Posterior vena cava (tissue), 2 donors: Measurements from ENCODE around the gene MTTP. TPM values are rescaled to one million over a fixed set of nuclear protein-coding genes. Genes with fewer than 3 reads are reported as not detected.

Experiments
- DNase-seq: peaks from one replicate; pipeline ENCODE4 v3.0.0-alpha.2; 2020; ENCODE audit warnings: low spot score
- intact Hi-C, 2 donors: fragments of 100-400 bp; cut with DNase I; formaldehyde crosslinking; loops; one replicate each; pipeline versions ENCODE4 v1.14.1 to v1.14.2; 2022 to 2023
- total RNA-seq, 2 donors: library from RNA; stranded (reverse); fragmentation: NEBNext Ultra II Directional; extraction: Animal tissue kit (Norgen Biotek cat#: 25700); gene quantifications; one replicate each; pipeline ENCODE4 v1.2.1, GENCODE V29; 2021
- donor health status: DM: yes; HTN: yes; CAD: no.
- donor health status: DM: yes; HTN: yes; CAD: no.

The MTTP gene
- total RNA-seq, 2 donors from 2014 or later, result not detected

DNA sequence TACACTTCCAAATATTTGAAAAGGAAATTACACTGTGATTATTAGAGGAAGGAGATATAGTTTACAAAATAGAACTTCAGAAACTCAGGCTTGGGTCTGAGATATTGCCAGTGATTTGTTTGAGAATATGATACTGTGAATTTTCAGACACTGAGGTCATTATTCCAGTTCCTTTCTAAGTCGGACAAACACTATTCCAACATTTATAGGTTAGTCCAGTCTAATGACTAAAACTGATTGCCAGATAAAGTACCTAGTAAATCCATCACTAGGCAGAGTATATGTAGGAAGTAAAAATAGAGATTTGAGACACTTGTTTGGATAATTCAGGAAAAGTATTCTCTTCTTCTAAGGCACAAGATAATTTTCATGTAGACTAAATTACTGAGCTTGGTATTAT lies 13.2 kb downstream of the MTTP start:
- intact Hi-C loops, result loop anchor here in 1 of 2 donors (2.0 kb wide), 1 partner anchor 75 kb away; no protein-coding TSS in a partner anchor
- DNase-seq, result no peak

- no peak for DNase-seq
- intact Hi-C loops, result no loop called here
Observed at GRCh38 chr4:99591757-99592156, 17.1 kb downstream of the MTTP start.

GRCh38 chr4:99593781-99594641 lies 19.4 kb downstream of the MTTP start:
- no peak for DNase-seq
- intact Hi-C loops, result no loop called here

- no peak for DNase-seq
- intact Hi-C loops, result no loop called here
Observed at GRCh38 chr4:99594818-99595217, 20.2 kb downstream of the MTTP start.

DNA sequence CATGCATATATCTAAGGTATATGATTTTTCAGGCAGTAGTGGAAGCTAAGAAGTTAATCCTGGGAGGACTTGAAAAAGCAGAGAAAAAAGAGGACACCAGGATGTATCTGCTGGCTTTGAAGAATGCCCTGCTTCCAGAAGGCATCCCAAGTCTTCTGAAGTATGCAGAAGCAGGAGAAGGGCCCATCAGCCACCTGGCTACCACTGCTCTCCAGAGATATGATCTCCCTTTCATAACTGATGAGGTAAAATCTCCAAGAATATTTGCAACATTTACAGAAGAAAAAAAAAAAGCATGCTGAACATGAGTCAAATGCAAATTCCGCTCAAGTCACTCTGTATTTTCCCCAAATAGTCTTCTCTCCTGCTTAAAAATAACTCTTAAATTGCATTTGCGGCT lies 32.1 kb downstream of the MTTP start:
- no peak for DNase-seq
- intact Hi-C loops, result no loop called here

DNA sequence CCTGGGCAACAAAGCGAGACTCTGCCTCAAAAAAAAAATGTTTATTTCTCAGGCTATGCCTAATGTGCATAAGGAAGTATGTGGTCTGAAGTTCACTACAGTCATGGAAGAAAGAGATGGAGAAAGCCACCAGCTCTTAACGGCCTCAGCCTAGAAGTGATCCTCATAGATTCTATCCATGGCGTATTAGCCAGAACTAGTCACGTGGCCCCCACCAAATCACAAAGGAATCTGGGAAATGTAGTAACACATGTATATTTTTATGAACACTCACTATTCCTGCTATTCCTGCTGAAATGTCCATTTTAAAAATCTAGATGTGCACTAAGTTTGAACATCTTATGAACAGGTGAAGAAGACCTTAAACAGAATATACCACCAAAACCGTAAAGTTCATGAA lies 33.8 kb downstream of the MTTP start:
- no peak for DNase-seq
- intact Hi-C loops, result no loop called here

GRCh38 chr4:99610605-99611175 lies 36.1 kb downstream of the MTTP start:
- peak; percentile 80 for DNase-seq
- intact Hi-C loops, result no loop called here

DNA sequence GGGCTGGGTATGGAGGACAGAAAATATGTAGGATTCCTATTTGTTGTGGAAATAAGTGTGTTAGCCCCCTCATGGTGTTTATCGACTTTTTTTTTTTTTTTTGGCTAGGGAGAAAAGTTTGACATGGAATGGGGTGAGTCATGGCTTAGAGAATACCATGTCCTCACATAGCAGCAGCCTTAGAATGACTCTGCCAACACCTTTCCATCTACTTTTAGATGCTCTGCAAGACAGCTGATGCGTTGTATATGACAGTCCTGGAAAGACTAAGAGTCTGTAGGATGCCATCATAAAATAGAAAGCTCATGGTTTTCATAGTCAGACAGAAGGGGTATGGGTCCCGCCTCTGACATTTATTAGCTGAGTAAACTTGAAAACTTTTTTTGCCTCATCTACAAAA lies 37.7 kb downstream of the MTTP start:
- no peak for DNase-seq
- intact Hi-C loops, result no loop called here

DNA sequence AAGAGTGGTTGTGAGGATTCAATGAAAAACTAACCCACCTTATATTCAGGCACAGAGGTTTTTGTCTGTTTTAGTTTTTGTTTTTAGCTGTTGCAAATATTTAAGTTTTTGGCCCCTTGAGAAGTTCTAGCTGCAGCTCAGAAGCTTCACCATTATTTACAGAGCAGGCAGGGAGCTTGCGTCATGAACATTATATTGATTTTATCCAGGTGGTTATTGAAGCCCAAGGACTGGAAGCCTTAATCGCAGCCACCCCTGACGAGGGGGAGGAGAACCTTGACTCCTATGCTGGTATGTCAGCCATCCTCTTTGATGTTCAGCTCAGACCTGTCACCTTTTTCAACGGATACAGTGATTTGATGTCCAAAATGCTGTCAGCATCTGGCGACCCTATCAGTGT lies 38.1 kb downstream of the MTTP start:
- intact Hi-C loops, result no loop called here
- DNase-seq, result no peak

DNA sequence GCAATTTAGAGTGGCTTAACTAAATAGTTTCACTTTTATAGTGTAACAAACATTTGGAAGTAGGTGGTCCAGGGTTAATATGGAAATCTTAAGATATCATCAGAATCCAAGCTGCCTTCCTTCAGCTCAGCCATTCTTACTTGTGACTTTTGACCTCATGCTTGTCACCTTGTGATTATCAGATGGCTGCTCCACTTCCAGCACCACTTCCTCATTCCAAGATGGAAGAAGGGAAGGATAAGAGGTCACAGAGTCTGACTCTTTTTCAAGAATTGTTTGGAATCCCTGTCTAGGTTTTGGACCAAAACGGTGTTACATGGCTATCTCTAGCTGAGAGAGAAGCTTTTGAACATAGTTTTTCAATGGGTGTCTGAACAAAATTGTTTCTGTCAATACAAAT lies 39.9 kb downstream of the MTTP start:
- no peak for DNase-seq
- intact Hi-C loops, result no loop called here

DNA sequence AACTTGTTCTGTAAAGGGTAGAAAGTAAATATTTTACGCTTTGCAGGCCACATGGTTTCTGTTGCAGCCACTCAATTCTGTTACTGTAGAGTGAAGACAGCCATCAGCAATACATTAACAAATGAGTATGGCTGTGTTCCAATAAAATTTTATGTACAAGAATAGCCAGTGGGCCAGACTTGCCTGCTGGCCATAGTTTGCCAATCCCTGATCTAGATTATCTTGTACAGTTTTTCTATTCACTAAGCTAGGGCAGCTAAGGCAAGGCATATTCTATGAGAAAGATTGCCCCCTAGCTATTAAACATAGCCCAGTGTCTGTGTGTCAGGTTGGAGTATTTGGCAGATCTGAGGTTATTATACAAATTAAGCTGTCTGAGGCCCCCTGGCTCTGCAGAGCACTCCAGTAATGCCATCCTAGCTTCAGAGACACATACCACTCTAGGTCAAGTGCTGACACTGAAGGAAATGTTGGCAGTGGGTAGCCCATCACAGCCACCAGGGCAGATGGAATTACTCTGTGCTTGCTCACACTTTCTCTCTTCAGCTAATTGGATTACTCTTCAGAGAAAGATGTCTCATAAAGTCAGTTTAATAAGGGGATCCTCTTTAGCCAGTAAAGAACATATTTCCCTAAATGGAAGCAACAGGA lies 40.7 kb downstream of the MTTP start:
- intact Hi-C loops, result no loop called here
- DNase-seq, result no peak

- DNase-seq, result no peak
- intact Hi-C loops, result no loop called here
Observed at GRCh38 chr4:99617374-99617773, 42.8 kb downstream of the MTTP start.

GRCh38 chr4:99622341-99622740 lies 47.7 kb downstream of the MTTP start:
- intact Hi-C loops, result no loop called here

GRCh38 chr4:99624141-99624719 lies 49.6 kb downstream of the MTTP start:
- no peak for DNase-seq

More at GRCh38 chr4:99622341-99622740, 47.7 kb downstream of the MTTP start:
- no peak for DNase-seq

GRCh38 chr4:99625369-99625768 lies 50.7 kb downstream of the MTTP start:
- intact Hi-C loops, result no loop called here
- no peak for DNase-seq

More at GRCh38 chr4:99624141-99624719, 49.6 kb downstream of the MTTP start:
- intact Hi-C loops, result no loop called here

DNA sequence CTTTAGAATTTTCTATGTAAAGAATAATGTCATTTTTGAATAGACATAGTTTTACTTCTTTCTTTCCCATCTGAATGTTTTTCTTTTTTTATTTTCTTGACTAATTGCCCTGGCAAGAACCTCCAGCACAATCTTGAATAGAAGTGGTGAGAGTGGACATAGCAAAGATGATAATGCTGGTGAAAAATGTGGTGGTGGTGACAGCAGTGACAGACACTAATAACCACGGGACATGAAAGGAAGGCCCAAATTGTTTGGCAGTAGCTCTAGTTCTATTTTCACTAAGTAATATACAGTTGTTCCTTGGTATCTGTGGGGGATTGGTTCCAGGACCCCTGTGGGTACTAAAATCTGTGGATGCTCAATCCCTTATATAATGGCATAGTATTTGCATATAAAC lies 53.4 kb downstream of the MTTP start:
- intact Hi-C loops, result no loop called here
- DNase-seq, result no peak

GRCh38 chr4:99629962-99630554 lies 55.4 kb downstream of the MTTP start:
- DNase-seq, result no peak

DNA sequence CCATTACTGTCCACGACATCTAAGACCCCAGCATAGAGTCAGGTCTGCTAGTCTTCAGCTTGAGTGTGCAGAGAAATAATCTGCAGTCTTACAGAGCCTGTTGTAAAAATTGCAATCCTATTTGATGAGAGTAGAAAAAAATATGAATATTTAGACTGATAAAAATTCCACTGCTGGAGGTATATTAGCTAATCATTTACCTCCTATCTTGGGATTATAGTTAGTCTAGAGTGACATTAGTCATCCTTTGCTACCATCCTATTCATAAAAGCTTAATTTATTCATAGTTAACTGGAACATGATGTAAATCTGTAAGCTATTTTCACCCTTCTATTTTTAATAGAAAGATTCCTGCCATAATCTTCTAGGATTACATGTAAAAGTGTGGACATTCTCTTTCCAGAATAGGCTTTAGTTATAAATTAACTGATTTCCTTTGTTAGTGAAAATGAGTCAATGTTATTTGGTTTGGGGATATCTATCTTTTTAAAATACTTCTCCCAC lies 56.3 kb downstream of the MTTP start:
- intact Hi-C loops, result no loop called here
- no peak for DNase-seq

More at GRCh38 chr4:99629962-99630554, 55.4 kb downstream of the MTTP start:
- intact Hi-C loops, result no loop called here

DNA sequence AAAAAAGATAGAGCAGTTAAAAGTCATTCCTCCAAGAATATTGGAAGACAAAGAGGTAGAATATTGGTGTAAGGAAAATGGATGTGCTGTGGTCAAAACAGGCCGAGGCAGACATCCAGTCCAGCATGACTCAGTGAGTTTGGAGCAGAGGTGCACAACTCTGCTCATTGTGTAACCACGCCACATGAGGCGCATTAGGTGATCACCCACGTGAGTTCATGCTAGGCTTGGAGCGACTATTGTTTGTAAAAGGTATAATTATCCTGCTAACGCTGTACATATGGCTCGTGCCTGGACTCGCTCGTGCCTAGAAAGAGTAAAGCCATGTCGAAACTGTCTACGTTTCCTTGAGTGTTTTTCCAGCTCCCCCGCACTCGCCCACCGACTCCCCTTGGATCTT lies 59.1 kb downstream of the MTTP start:
- intact Hi-C loops, result no loop called here

More for the DNA sequence above, 59.1 kb downstream of the MTTP start:
- DNase-seq, result no peak
